HG02759 (cell line): ENCODE results near the gene HECTD4.
"Not testable (repeated sequence)": the region's sequence is repeated elsewhere in the genome, so short reads cannot be mapped to it uniquely, and the experiment has no call there.

Source experiments
- ATAC-seq: cut with Tn5 transposase; IDR thresholded peaks from one replicate; pipeline ENCODE4 v1.9.1; 2021; ENCODE audit warnings: mild to moderate bottlenecking, moderate library complexity; ENCODE audit not compliant: unreplicated experiment

Gene HECTD4

DNA sequence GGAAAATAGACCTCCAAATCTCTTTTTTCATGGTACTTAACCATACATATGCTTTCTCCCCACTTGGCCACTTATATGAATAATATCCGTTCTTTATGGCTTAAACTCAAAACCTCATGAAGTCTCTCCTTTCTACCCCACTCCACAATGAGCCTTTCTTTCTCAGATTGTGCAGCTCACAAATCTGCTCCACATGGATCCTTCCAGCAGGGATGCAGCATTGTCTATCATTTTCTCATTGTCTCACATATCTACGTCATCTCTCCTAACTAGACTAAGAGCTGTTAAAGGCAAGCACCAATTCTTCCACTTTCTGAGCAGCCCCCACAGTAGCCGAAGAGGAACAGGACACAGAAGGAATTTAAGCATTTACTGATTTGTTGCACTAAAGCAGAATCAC is 106.4 kb downstream of the HECTD4 start:
- ATAC-seq = no peak

GRCh38 chr12:112275207-112275606 is 107.0 kb downstream of the HECTD4 start:
- no peak for ATAC-seq

GRCh38 chr12:112270673-112271072 is 111.6 kb downstream of the HECTD4 start:
- no peak for ATAC-seq

DNA sequence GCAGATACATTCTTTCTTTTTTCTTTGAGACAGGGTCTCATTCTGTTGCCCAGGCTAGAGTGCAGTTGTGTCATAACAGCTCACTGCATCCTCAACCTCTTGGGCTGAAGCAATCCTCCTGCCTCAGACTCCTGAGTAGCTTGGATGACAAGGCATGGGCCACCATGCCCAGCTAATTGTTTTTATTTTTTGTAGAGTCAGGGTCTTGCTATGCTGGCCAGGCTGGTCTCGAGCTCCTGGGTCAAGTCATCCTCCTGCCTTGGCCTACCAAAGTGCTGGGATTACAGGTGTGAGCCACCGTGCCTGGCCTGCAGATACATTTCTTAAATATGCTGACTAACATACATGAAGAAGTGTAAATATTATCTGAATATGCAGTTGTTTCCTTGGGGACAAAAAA is 115.8 kb downstream of the HECTD4 start:
- ATAC-seq = no peak

- ATAC-seq = no peak
Observed at GRCh38 chr12:112261559-112261958, 120.7 kb downstream of the HECTD4 start.

- no peak for ATAC-seq
Observed at GRCh38 chr12:112258926-112259325, 123.3 kb downstream of the HECTD4 start.

DNA sequence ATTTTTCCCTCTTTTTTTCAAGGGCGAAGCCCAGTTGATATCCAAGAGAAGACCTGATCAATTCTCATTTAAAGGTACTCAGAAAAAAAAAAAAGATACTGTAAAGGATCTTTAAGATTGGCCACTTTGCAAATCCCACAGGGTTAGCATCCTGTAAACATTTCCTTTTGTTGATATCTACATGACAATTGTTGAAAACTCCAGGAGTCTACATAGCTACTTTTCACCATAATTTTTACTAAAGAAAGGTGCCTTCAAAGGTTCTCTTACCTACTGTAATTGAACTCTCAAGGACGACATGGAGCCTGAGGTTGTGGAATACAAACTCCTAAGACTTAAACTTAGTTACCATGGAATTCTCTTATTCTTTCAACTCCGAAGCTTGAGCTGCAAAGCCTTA is 125.5 kb downstream of the HECTD4 start:
- no peak for ATAC-seq

- no peak for ATAC-seq
Observed at GRCh38 chr12:112252184-112252583, 130.0 kb downstream of the HECTD4 start.

DNA sequence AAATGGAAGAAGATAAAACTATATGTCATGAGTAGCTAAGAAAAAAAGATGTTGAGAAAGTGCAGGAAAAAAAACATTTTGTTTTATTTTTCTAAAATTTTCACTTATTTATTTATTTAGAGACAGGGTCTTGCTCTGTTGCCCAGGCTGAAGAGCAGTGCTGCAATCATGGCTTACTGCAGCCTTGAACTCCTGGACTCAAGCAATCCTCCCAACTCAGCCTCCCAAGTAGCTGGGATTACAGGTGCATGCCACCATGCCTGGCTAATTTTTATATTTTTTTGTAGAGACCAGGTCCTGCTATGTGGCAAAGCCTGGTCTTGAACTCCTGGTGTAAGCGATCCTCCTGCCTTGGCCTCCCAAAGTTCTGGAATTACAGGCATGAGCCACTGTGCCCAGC is 137.3 kb downstream of the HECTD4 start:
- not testable (repeated sequence) for ATAC-seq

GRCh38 chr12:112243255-112244110 is 138.7 kb downstream of the HECTD4 start:
- no peak for ATAC-seq

GRCh38 chr12:112241176-112241575 is 141.1 kb downstream of the HECTD4 start:
- ATAC-seq = no peak

- no peak for ATAC-seq
Observed at GRCh38 chr12:112239881-112240280, 142.3 kb downstream of the HECTD4 start.

DNA sequence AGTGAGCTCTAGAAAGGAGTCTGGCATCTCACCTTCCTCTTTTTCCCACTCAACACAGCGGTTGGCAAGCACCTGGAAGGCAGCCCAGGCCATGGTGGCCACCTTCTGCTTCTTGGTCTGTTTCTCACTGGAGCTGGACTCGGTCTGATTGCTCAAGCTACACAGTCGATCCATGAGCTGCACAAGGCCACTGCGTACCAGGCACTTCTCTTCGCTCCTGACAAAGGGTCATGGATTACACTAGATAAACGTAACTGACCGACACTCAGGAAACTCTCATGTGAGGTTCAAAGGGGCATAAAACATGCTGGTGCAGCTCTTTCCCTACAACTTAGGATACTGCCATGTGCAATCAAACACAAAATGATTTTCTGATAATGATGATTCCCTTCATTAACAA is 143.2 kb downstream of the HECTD4 start:
- ATAC-seq = no peak

- no peak for ATAC-seq
Observed at GRCh38 chr12:112238441-112238840, 143.8 kb downstream of the HECTD4 start.

GRCh38 chr12:112236786-112237185 is 145.4 kb downstream of the HECTD4 start:
- no peak for ATAC-seq

DNA sequence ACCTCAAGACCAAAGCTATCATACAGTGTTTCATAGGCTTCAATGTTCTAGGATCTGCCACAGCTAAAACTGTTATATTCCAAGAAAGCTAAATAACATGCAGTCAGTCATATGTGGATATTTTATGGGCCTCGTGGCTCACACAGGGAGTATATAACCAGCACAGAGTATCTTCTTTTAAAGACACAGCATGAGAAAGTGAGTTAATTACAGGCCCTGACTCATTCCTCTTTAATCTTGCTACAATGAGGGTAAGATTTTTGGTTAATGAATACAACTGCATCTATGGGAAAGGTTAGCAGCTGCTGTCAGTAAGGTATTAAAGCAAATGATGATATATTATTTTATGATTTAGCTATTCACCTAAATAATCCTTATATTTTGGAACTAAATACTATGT is 145.8 kb downstream of the HECTD4 start:
- ATAC-seq = no peak

- no peak for ATAC-seq
Observed at GRCh38 chr12:112234303-112234702, 147.9 kb downstream of the HECTD4 start.

DNA sequence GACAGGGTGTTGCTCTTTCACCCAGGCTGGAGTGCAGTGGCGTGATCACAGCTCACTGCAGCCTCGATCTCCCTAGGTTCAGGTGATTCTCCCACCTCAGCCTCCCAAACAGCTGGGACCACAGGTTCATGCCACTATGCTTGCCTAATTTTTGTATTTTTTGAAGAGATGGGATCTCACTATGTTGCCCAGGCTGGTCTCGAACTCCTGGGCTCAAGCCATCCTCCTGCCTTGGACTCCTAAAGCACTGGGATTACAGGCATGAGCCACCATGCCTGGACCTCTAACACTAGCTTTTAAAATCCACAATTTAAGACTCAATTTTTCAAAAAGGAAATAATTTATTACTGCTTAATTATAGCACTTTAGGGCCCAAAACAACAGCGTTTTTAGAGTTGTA is 149.0 kb downstream of the HECTD4 start:
- no peak for ATAC-seq

- no peak for ATAC-seq
Observed at GRCh38 chr12:112230136-112230535, 152.1 kb downstream of the HECTD4 start.

GRCh38 chr12:112226768-112227167 is 155.5 kb downstream of the HECTD4 start:
- no peak for ATAC-seq

GRCh38 chr12:112220628-112221027 is 161.6 kb downstream of the HECTD4 start:
- not testable (repeated sequence) for ATAC-seq

- ATAC-seq = no peak
Observed at GRCh38 chr12:112219195-112219594, 163.0 kb downstream of the HECTD4 start.

DNA sequence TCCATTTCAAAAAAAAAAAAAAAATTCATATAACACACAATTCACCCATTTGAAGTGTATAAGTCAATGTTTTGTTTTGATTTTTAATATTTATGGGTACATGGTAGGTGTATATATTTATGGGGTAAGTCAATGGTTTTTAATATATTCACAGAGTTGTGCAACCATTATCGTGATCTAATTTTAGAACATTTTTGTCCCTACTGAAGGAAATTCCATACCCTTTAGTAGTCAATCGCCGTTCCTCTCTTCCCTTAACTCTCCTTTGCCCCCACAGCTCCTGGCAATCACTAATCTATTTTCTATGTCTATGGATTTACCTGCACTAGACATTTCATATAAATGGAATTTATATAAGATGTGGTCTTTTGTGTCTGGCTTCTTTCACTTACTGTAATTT is 164.1 kb downstream of the HECTD4 start:
- no peak for ATAC-seq
